ENCODE measurements around the gene GNE.

DNA sequence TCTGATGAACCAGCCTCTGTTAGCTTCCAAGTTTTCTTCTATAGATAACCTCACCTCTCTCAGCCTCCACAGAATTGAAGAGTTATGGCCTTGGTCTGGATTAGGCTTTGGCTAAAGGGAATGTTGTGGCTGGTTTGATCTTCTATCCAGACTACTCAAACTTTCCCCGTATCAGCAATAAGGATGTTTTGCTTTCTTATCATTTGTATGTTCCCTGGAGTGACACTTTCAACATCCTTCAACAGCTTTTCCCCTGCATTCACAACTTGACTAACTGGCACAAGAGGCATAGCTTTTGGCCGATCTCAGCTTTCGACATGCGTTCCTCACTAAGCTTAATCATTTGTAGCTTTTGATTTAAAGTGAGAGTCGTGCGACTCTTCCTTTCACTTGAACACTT is 28.1 kb upstream of the GNE start:
- TF ChIP-seq, protein P1, sequence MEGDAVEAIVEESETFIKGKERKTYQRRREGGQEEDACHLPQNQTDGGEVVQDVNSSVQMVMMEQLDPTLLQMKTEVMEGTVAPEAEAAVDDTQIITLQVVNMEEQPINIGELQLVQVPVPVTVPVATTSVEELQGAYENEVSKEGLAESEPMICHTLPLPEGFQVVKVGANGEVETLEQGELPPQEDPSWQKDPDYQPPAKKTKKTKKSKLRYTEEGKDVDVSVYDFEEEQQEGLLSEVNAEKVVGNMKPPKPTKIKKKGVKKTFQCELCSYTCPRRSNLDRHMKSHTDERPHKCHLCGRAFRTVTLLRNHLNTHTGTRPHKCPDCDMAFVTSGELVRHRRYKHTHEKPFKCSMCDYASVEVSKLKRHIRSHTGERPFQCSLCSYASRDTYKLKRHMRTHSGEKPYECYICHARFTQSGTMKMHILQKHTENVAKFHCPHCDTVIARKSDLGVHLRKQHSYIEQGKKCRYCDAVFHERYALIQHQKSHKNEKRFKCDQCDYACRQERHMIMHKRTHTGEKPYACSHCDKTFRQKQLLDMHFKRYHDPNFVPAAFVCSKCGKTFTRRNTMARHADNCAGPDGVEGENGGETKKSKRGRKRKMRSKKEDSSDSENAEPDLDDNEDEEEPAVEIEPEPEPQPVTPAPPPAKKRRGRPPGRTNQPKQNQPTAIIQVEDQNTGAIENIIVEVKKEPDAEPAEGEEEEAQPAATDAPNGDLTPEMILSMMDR (conservative IDR thresholded peaks at IDR 0.05), result no peak
- TF ChIP-seq ZFX (IDR thresholded peaks at IDR 0.05), result no peak

Data from C4-2B (cell line).